ENCODE data around the gene RPL35. TPM values are rescaled to one million over a fixed set of nuclear protein-coding genes. Genes with fewer than 3 reads are reported as not detected.

RPL35 gene
- total and polyA plus RNA-seq, 2 of the 8 experiments (the other 6 are each of a cell fraction or from before 2014, with no cell fraction given), result 1,831 to 2,448 TPM

Small RNAs within 50 kb of the gene (small RNA-seq; reads per million reads assigned to genes)
- not detected for gene RNU4-82P (ENCODE audit: insufficient read depth)

Other genes starting within 250 kb of the RPL35 start
- 232 and 237 TPM in 2 replicates for gene NR6A1, start 90.6 kb downstream of the RPL35 start, total RNA-seq (2021; fragmentation: NEBNext Ultra II Directional; extraction: Animal tissue kit (Norgen Biotek cat#: 25700))
- 77.0 and 93.2 TPM in 2 replicates for gene NR6A1, start 90.6 kb downstream of the RPL35 start, polyA plus RNA-seq (2011; rRNA removed)
- gene OLFML2A, start 84.8 kb downstream of the RPL35 start, total RNA-seq (2021; fragmentation: NEBNext Ultra II Directional; extraction: Animal tissue kit (Norgen Biotek cat#: 25700)), result 11.4 and 11.5 TPM in 2 replicates
- gene OLFML2A, start 84.8 kb downstream of the RPL35 start, polyA plus RNA-seq (2011; rRNA removed), result 7.8 and 8.7 TPM in 2 replicates
- not detected in 2 replicates for gene WDR38, start 8.5 kb downstream of the RPL35 start, total RNA-seq (2021; fragmentation: NEBNext Ultra II Directional; extraction: Animal tissue kit (Norgen Biotek cat#: 25700))
- gene WDR38, start 8.5 kb downstream of the RPL35 start, polyA plus RNA-seq (2011; rRNA removed), result not detected in 2 replicates
- 50.5 and 50.6 TPM in 2 replicates for gene ARPC5L, start 173 bp upstream of the RPL35 start, total RNA-seq (2021; fragmentation: NEBNext Ultra II Directional; extraction: Animal tissue kit (Norgen Biotek cat#: 25700))
- 34.1 and 36.0 TPM in 2 replicates for gene ARPC5L, start 173 bp upstream of the RPL35 start, polyA plus RNA-seq (2011; rRNA removed)
- 6.5 and 9.6 TPM in 2 replicates for gene GOLGA1, start 79.1 kb upstream of the RPL35 start, total RNA-seq (2021; fragmentation: NEBNext Ultra II Directional; extraction: Animal tissue kit (Norgen Biotek cat#: 25700))
- 4.8 and 6.3 TPM in 2 replicates for gene GOLGA1, start 79.1 kb upstream of the RPL35 start, polyA plus RNA-seq (2011; rRNA removed)